ENCODE results near the gene CYP21A2.
A peak's percentile ranks its signal among the peaks of the same experiment; 100 is the strongest.

CYP21A2 gene

DNA sequence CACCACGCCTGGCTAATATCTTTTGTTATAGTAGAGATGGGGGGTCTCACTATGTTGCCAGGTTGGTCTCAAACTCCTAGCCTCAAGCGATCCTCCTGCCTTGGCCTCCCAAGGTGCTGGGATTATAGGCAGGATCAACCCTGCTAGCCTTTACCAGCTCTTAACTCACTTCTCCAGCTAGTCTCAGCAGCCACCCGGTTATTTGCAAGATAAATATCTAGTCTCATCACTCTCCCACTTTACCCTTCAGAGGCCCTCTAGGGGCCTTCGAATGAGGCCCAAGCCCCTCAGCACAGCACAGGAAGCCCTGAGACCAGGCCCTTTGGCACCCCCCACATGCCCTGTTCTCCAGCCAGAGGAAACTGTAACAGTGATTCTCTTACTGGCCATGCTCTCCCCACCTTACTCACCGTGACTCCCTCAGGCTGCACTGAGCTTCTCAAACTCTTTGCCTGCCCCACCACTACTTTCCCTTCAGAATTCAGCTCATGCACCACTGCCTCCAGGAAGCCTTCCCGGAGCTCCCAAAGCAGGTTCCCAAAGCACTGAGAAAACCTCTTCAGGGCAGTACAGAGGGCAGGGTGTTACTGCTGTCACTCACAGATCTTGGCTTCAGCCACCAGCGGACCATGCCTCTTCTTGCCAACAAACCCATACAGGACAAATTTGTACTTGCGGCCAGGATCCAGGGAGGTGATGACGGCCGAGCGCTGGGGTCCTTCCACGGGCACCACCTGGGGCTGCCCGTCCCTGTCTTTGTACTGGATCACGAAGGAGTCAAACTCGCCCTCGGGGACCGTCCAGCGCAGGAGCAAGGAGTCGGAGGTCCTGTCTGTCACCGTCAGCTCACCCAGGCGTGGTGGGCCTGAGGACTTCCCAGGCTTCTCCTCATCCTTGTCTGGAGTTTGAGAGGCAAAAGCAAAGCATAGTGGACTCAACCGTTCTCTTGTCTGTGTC, 45.9 kb downstream of the CYP21A2 start:
- DNase-seq = no peak

DNA sequence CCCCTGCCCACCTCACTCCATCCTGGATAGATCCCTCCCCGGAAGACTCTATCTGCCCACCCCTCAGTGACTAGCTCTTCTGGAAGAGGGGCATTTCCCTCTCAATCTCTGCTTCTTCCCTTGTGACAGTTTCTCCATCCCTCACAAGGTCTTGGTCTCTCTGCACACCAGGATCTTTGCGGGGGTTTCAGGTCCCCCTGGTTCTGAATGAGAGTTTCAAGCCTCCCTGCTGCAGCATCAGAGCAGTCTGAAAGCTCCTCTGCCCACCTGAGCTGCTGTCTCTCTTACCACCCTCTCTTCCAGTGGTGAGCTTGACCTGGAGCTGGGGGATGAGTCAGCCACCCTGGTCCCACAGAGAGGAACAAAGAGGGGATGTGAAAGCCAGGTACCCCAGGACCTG, 46.6 kb downstream of the CYP21A2 start:
- no peak for DNase-seq

- no peak for DNase-seq
Measured at GRCh38 chr6:32085759-32086459, 47.7 kb downstream of the CYP21A2 start.

GRCh38 chr6:32086661-32087573, 48.7 kb downstream of the CYP21A2 start:
- DNase-seq = no peak

DNA sequence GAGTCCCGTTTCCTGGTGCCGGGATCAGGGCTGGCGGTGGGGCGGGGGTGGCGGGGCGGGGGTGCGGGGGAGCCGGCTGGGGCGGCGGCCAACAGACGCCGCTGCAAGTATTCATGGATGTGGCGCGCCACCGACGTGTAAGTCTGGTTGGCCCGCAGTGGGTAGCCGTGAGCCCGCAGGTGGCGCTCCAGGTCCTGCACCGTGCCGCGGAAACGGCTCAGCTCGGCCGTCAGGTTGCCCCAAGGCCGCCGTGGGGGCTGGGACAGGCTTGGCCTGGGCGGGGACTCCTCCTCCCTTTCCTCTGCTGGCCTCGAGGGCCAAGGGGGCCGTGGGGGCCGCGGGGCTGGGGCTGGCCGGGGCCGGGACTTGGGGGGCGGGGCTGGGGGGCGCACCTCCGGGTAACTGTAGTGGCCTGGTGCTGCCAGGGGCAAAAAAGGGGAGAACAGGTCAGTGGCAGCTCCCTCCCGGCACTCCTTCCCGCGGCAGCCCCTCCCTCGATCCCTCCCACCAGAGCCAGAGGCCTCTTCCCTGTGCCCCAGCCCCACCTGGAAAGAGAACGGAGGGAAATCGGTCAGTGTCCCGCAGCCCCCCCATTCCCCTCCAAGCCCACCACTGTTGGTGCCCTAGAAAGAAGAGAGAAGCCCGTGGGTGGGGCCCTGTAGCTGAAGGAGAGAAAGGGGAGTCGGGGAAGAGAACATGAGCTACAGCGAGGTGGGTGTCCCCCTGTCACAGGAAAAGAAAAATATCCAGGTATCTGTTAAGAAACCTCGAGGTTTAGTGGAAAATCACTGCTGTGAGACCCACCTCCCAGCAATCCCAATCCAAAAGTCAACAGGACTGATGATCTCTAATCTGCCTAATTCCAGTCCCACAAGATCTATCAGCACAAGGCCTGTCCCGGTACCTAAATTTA, 49.6 kb downstream of the CYP21A2 start:
- peak; percentile 44 for DNase-seq

GRCh38 chr6:32088487-32089049, 50.4 kb downstream of the CYP21A2 start:
- no peak for DNase-seq

- DNase-seq = no peak
Measured at GRCh38 chr6:32089082-32089828, 51.0 kb downstream of the CYP21A2 start.
